Cardiac muscle cell (in vitro differentiated cells and primary cell): ENCODE data around the gene NT5C3A. TPM values are rescaled to one million over a fixed set of nuclear protein-coding genes. Genes with fewer than 3 reads are reported as not detected.

Experiments used
- DNase-seq, 2 donors: peaks; one replicate each; pipeline versions ENCODE4 v3.0.0 to v3.0.0-alpha.2; 2010 to 2017; ENCODE audit warnings: low read depth in 1 of 2, low spot score in 1 of 2
- H3K27ac ChIP-seq: fragments of 200-600 bp; sonication (generic); 2 replicates; pipeline ENCODE4 v1.5.1; 2016
- H3K27me3 ChIP-seq: fragments of 200-600 bp; sonication (generic); 2 replicates; pipeline ENCODE4 v1.6.0; 2016; ENCODE audit warnings: control low read depth
- H3K36me3 ChIP-seq: fragments of 200-600 bp; sonication (generic); 2 replicates; pipeline ENCODE4 v1.5.1; 2016; ENCODE audit warnings: control low read depth
- H3K4me1 ChIP-seq: fragments of 200-600 bp; sonication (generic); 2 replicates; pipeline ENCODE4 v1.8.1; 2017; ENCODE audit warnings: low read depth, mild to moderate bottlenecking, mixed run types
- H3K4me3 ChIP-seq: fragments of 200-600 bp; sonication (generic); 2 replicates; pipeline ENCODE4 v1.5.1; 2016; ENCODE audit warnings: mild to moderate bottlenecking
- H3K9me3 ChIP-seq: fragments of 200-600 bp; sonication (generic); 2 replicates; pipeline ENCODE4 v1.5.1; 2017; ENCODE audit warnings: low read depth, mild to moderate bottlenecking, control low read depth
- CTCF ChIP-seq: IDR thresholded peaks from 2 replicates; pipeline ENCODE4 v1.5.1; 2012; ENCODE audit warnings: low read depth, mild to moderate bottlenecking, low read length
- polyA plus RNA-seq: library from polyadenylated mRNA; unstranded; fragments of >200 nt; fragmentation: Nextera tagmentation; extraction: Ambion mirVana; gene quantifications from 2 replicates; pipeline ENCODE4 v1.2.1, GENCODE V29; 2016
- total RNA-seq: library from RNA; depleted of rRNA; stranded (reverse); fragments of >200 nt; gene quantifications from 2 replicates; pipeline ENCODE4 v1.2.3, GENCODE V29; 2016

NT5C3A gene
- total and polyA plus RNA-seq, 2 experiments from 2014 or later = 26.9 to 37.6 TPM

GRCh38 chr7:33087356-33087755, 24.8 kb upstream of the NT5C3A start:
- H3K27ac ChIP-seq = no peak overlapping the region
- H3K36me3 ChIP-seq = no peaks in the 10 kb centered on the region
- no peaks in the 10 kb centered on the region for H3K27me3 ChIP-seq
- TF ChIP-seq CTCF = no peak
- H3K9me3 ChIP-seq = no peaks in the 10 kb centered on the region
- no peak overlapping the region for H3K4me3 ChIP-seq
- DNase-seq = no peak
- no peaks in the 10 kb centered on the region for H3K4me1 ChIP-seq

GRCh38 chr7:33079763-33080690, 17.5 kb upstream of the NT5C3A start:
- H3K4me1 ChIP-seq = no peaks in the 10 kb centered on the region
- no peak for TF ChIP-seq CTCF
- H3K9me3 ChIP-seq = no peaks in the 10 kb centered on the region
- DNase-seq = no peak
- no peaks in the 10 kb centered on the region for H3K36me3 ChIP-seq
- no peak overlapping the region for H3K4me3 ChIP-seq
- no peaks in the 10 kb centered on the region for H3K27me3 ChIP-seq
- H3K27ac ChIP-seq = no peak overlapping the region

GRCh38 chr7:33079096-33079495, 16.5 kb upstream of the NT5C3A start:
- H3K4me1 ChIP-seq = no peaks in the 10 kb centered on the region
- H3K27ac ChIP-seq = no peak overlapping the region
- no peak for DNase-seq
- no peaks in the 10 kb centered on the region for H3K27me3 ChIP-seq
- H3K9me3 ChIP-seq = no peaks in the 10 kb centered on the region
- TF ChIP-seq CTCF = no peak
- no peaks in the 10 kb centered on the region for H3K36me3 ChIP-seq
- H3K4me3 ChIP-seq = no peak overlapping the region

GRCh38 chr7:33076737-33077136, 14.2 kb upstream of the NT5C3A start:
- H3K9me3 ChIP-seq = no peaks in the 10 kb centered on the region
- no peak for DNase-seq
- no peak for TF ChIP-seq CTCF
- H3K27ac ChIP-seq = no peak overlapping the region
- H3K36me3 ChIP-seq = no peaks in the 10 kb centered on the region
- no peaks in the 10 kb centered on the region for H3K27me3 ChIP-seq
- no peaks in the 10 kb centered on the region for H3K4me1 ChIP-seq
- H3K4me3 ChIP-seq = no peak overlapping the region

- H3K4me3 ChIP-seq = no peak overlapping the region
- no peak overlapping the region for H3K27ac ChIP-seq
- no peaks in the 10 kb centered on the region for H3K4me1 ChIP-seq
- H3K36me3 ChIP-seq = no peaks in the 10 kb centered on the region
- no peak for TF ChIP-seq CTCF
- no peak for DNase-seq
- H3K27me3 ChIP-seq = no peaks in the 10 kb centered on the region
- no peaks in the 10 kb centered on the region for H3K9me3 ChIP-seq
These were observed 13.4 kb upstream of the NT5C3A start for GRCh38 chr7:33075818-33076518.
